Measurements from ENCODE around the gene TLR3.

DNA sequence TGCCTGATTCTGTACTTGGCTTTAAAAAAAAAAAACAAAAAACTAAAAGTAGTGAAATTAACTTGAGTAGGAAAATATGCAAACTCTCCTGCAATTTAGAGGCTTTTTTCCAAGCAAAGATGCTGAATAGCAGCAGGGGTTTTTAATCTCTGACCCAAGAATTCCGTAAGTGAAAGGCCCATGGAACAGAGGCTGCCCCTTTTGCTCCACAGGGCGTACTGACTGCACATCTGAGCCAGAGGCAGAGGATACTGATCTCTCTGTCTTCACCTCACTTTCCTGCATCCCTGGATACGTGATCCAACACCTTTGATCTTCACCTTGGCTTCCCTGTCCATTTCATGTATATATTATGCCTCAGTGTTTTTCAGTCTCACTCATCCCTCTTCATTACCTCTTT lies 39.4 kb downstream of the TLR3 start:
- TF ChIP-seq, protein P1, sequence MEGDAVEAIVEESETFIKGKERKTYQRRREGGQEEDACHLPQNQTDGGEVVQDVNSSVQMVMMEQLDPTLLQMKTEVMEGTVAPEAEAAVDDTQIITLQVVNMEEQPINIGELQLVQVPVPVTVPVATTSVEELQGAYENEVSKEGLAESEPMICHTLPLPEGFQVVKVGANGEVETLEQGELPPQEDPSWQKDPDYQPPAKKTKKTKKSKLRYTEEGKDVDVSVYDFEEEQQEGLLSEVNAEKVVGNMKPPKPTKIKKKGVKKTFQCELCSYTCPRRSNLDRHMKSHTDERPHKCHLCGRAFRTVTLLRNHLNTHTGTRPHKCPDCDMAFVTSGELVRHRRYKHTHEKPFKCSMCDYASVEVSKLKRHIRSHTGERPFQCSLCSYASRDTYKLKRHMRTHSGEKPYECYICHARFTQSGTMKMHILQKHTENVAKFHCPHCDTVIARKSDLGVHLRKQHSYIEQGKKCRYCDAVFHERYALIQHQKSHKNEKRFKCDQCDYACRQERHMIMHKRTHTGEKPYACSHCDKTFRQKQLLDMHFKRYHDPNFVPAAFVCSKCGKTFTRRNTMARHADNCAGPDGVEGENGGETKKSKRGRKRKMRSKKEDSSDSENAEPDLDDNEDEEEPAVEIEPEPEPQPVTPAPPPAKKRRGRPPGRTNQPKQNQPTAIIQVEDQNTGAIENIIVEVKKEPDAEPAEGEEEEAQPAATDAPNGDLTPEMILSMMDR (IDR thresholded peaks at IDR 0.05): no peak
- TF ChIP-seq POLR2A (IDR thresholded peaks at IDR 0.05) (no peak), EP300 (IDR thresholded peaks at IDR 0.05) (no peak)
